Panc1 (cell line): Measurements from ENCODE around the gene PTPRS. TPM values are rescaled to one million over a fixed set of nuclear protein-coding genes. Genes with fewer than 3 reads are reported as not detected.
A peak's percentile ranks its signal among the peaks of the same experiment; 100 is the strongest.
"Not testable (repeated sequence)": the region's sequence is repeated elsewhere in the genome, so short reads cannot be mapped to it uniquely, and the experiment has no call there.

Experiments used
- ATAC-seq: fragments of 200-7000 bp; cut with Tn5 transposase; 2 replicates; pipeline ENCODE4 v1.9.1; 2020; ENCODE audit warnings: mild to moderate bottlenecking, moderate library complexity
- BruUV-seq: library from RNA; stranded (reverse); fragments of 400-500 nt; replicated peaks from 2 replicates; lab custom pipeline; 2021; lab: Mats Ljungman, UMichigan
- CTCF ChIA-PET: fragments of 300-600 bp; sonication (Branson Sonifier 250); formaldehyde crosslinking; loops from one replicate; lab custom pipeline; 2022; ENCODE audit warnings: antibody characterized with exemption; lab: Charles Lee
- POLR2A ChIA-PET: fragments of 300-600 bp; sonication (Branson Sonifier 250); formaldehyde crosslinking; loops from one replicate; lab custom pipeline; 2022; ENCODE audit warnings: antibody characterized with exemption; lab: Charles Lee
- DNase-seq: peaks from one replicate; pipeline ENCODE4 v3.0.0-alpha.2; 2010; ENCODE audit warnings: low read depth, low spot score
- H3K27ac ChIP-seq: 2 replicates; pipeline ENCODE4 v1.5.1; 2011; ENCODE audit warnings: mild to moderate bottlenecking, low read length, inconsistent platforms
- H3K27me3 ChIP-seq: fragments of 200-500 bp; sonication (Bioruptor generic); 2 replicates; pipeline ENCODE4 v1.6.0; 2014; ENCODE audit warnings: low read length, inconsistent platforms; ENCODE audit not compliant: control insufficient read depth, insufficient read depth
- H3K36me3 ChIP-seq: fragments of 200-500 bp; sonication (Bioruptor generic); 2 replicates; pipeline ENCODE4 v1.5.1; 2014; ENCODE audit warnings: inconsistent platforms, mild to moderate bottlenecking, low read length, moderate library complexity; ENCODE audit not compliant: control insufficient read depth, insufficient read depth
- H3K4me1 ChIP-seq: 2 replicates; pipeline ENCODE4 v1.5.1; 2011; ENCODE audit warnings: inconsistent platforms, mild to moderate bottlenecking, low read length, moderate library complexity; ENCODE audit not compliant: control insufficient read depth, insufficient read depth
- H3K4me3 ChIP-seq, 2 experiments: 2 replicates each; pipeline ENCODE4 v1.5.1; 2011 to 2012; ENCODE audit warnings: low read depth in 2 of 2, low read length in 2 of 2, mild to moderate bottlenecking in 2 of 2, inconsistent platforms in 1 of 2, moderate library complexity in 1 of 2
- H3K9me3 ChIP-seq: fragments of 200-500 bp; sonication (Bioruptor generic); 2 replicates; pipeline ENCODE4 v1.5.1; 2014; ENCODE audit warnings: low read depth, mild to moderate bottlenecking, inconsistent platforms, low read length, moderate library complexity; ENCODE audit not compliant: control insufficient read depth, insufficient read depth
- CTCF ChIP-seq: fragments of 450-650 bp; IDR thresholded peaks from 2 replicates; pipeline ENCODE4 v1.5.1; 2017; ENCODE audit warnings: mild to moderate bottlenecking
- POLR2AphosphoS5 ChIP-seq: IDR thresholded peaks from 2 replicates; pipeline ENCODE4 v1.6.1; 2012; ENCODE audit warnings: mild to moderate bottlenecking, low read depth, low read length, moderate library complexity
- REST ChIP-seq, 2 experiments: IDR thresholded peaks; 2 replicates each; pipeline ENCODE4 v1.6.1; 2011 to 2012; ENCODE audit warnings: low read depth in 2 of 2, control low read depth in 1 of 2, low read length in 1 of 2, mild to moderate bottlenecking in 1 of 2, moderate library complexity in 1 of 2; ENCODE audit not compliant: insufficient read depth in 1 of 2
- TCF7L2 ChIP-seq: IDR thresholded peaks from 2 replicates; pipeline ENCODE4 v1.6.1; 2011; ENCODE audit warnings: mild to moderate bottlenecking, low read depth, low read length, inconsistent platforms
- in situ Hi-C: cut with HindIII; loops from 2 replicates; pipeline ENCODE4 v1.10.0; 2016; ENCODE audit warnings: low sequenced_read_pairs, low pct_unique_long_range_greater_than_20kb
- intact Hi-C: fragments of 100-400 bp; cut with micrococcal nuclease; formaldehyde crosslinking; loops from one replicate; pipeline ENCODE4 v1.10.0; 2022; ENCODE audit not compliant: unreplicated experiment
- total RNA-seq: library from RNA; stranded (reverse); gene quantifications from one replicate; pipeline ENCODE4 v1.2.1, GENCODE V29; 2021; ENCODE audit not compliant: unreplicated experiment

Gene PTPRS
- total RNA-seq, 1 experiment from 2014 or later, result 85.4 TPM

GRCh38 chr19:5387472-5387871 lies 46.9 kb upstream of the PTPRS start:
- TF ChIP-seq POLR2AphosphoS5, result no peak
- TF ChIP-seq CTCF, result peak; percentile 56; the same call in 1 of the 2 replicates
- CTCF ChIA-PET, result interaction anchor here (0.6 kb wide), 1 partner anchor 10 kb away, joined by 3 read pairs; no protein-coding TSS in a partner anchor
- in situ Hi-C loops (no loop called here), intact Hi-C loops (no loop called here)
- DNase-seq (no peak), ATAC-seq (no peak)
- Histone ChIP-seq H3K36me3 (no peaks in the 10 kb centered on the region), H3K4me3 (no peak overlapping the region), H3K4me1 (no peaks in the 10 kb centered on the region), H3K27ac (no peak overlapping the region), H3K9me3 (0 out of 2 replicates have a peak, but pooled peaks cover 2% of the 10 kb centered on the region), H3K27me3 (no peaks in the 10 kb centered on the region)
- POLR2A ChIA-PET, result no interaction called here
- BruUV-seq, result no TSS peak

GRCh38 chr19:5386841-5387240 lies 46.2 kb upstream of the PTPRS start:
- Histone ChIP-seq H3K27me3 (no peaks in the 10 kb centered on the region), H3K4me1 (no peaks in the 10 kb centered on the region), H3K9me3 (0 out of 2 replicates have a peak, but pooled peaks cover 3% of the 10 kb centered on the region), H3K4me3 (no peak overlapping the region), H3K36me3 (no peaks in the 10 kb centered on the region), H3K27ac (no peak overlapping the region)
- CTCF ChIA-PET, result no interaction called here
- POLR2A ChIA-PET, result no interaction called here
- no peak for ATAC-seq
- in situ Hi-C loops (no loop called here), intact Hi-C loops (no loop called here)
- no peak for TF ChIP-seq REST (IDR thresholded peaks at IDR 0.05; ENCODE audit: insufficient read depth in 1 of 2, low read depth in 2 of 2, low read length in 1 of 2)
- TF ChIP-seq CTCF, result no peak
- no peak for TF ChIP-seq TCF7L2
- BruUV-seq, result no TSS peak
- no peak for DNase-seq

- H3K27ac ChIP-seq, in situ Hi-C loops, POLR2A ChIA-PET, H3K4me1 ChIP-seq, intact Hi-C loops, H3K36me3 ChIP-seq, ATAC-seq, H3K4me3 ChIP-seq, CTCF ChIA-PET, DNase-seq, H3K9me3 ChIP-seq, BruUV-seq, H3K27me3 ChIP-seq: not testable (repeated sequence)
Observed at GRCh38 chr19:5381197-5381596, 40.6 kb upstream of the PTPRS start.
